GM19023 (cell line): ENCODE measurements around the gene SPDYE16.
"Not testable (repeated sequence)": the region's sequence is repeated elsewhere in the genome, so short reads cannot be mapped to it uniquely, and the experiment has no call there.

Experiments used
- ATAC-seq: cut with Tn5 transposase; IDR thresholded peaks from one replicate; pipeline ENCODE4 v1.9.1; 2021; ENCODE audit warnings: mild to moderate bottlenecking, moderate library complexity; ENCODE audit not compliant: unreplicated experiment

Gene SPDYE16

GRCh38 chr7:76543197-76543596 lies at the start of gene SPDYE16:
Gene SPDYE16 (minus strand): TSS chr7:76543297. CDS start chr7:76541459, 1,838 bp downstream.
- not testable (repeated sequence) for ATAC-seq

GRCh38 chr7:76592694-76593093 lies 49.6 kb upstream of the SPDYE16 start:
- not testable (repeated sequence) for ATAC-seq

- peak; percentile 65 for ATAC-seq
Observed at GRCh38 chr7:76591602-76592304, 48.7 kb upstream of the SPDYE16 start.

- not testable (repeated sequence) for ATAC-seq
Observed at GRCh38 chr7:76591033-76591432, 47.9 kb upstream of the SPDYE16 start.

- not testable (repeated sequence) for ATAC-seq
Observed at GRCh38 chr7:76588586-76588985, 45.5 kb upstream of the SPDYE16 start.

GRCh38 chr7:76586585-76587315 lies 43.7 kb upstream of the SPDYE16 start:
- not testable (repeated sequence) for ATAC-seq

- not testable (repeated sequence) for ATAC-seq
Observed at GRCh38 chr7:76583636-76584281, 40.7 kb upstream of the SPDYE16 start.

- not testable (repeated sequence) for ATAC-seq
Observed at GRCh38 chr7:76582848-76583631, 39.9 kb upstream of the SPDYE16 start.

- not testable (repeated sequence) for ATAC-seq
Observed at GRCh38 chr7:76575919-76576655, 33.0 kb upstream of the SPDYE16 start.

- ATAC-seq, result not testable (repeated sequence)
Observed at GRCh38 chr7:76575431-76575830, 32.3 kb upstream of the SPDYE16 start.

- not testable (repeated sequence) for ATAC-seq
Observed at GRCh38 chr7:76572296-76572695, 29.2 kb upstream of the SPDYE16 start.

GRCh38 chr7:76570324-76570775 lies 27.3 kb upstream of the SPDYE16 start:
- not testable (repeated sequence) for ATAC-seq

- not testable (repeated sequence) for ATAC-seq
Observed at GRCh38 chr7:76568742-76569141, 25.6 kb upstream of the SPDYE16 start.

GRCh38 chr7:76567753-76568152 lies 24.7 kb upstream of the SPDYE16 start:
- ATAC-seq, result not testable (repeated sequence)

GRCh38 chr7:76567311-76567710 lies 24.2 kb upstream of the SPDYE16 start:
- not testable (repeated sequence) for ATAC-seq

- not testable (repeated sequence) for ATAC-seq
Observed at GRCh38 chr7:76565001-76565400, 21.9 kb upstream of the SPDYE16 start.

- not testable (repeated sequence) for ATAC-seq
Observed at GRCh38 chr7:76561342-76561741, 18.2 kb upstream of the SPDYE16 start.

- not testable (repeated sequence) for ATAC-seq
Observed at GRCh38 chr7:76560157-76560556, 17.1 kb upstream of the SPDYE16 start.

GRCh38 chr7:76559685-76560084 lies 16.6 kb upstream of the SPDYE16 start:
- ATAC-seq, result not testable (repeated sequence)

- ATAC-seq, result not testable (repeated sequence)
Observed at GRCh38 chr7:76551992-76552391, 8.9 kb upstream of the SPDYE16 start.
